Stimulated activated CD4-positive, alpha-beta T cell treated with anti-CD3 and anti-CD28 coated beads, Interleukin-2, amount 100 ng/mL, for 48 hours (primary cell): ENCODE data around the gene JPH2.
"Not testable (repeated sequence)": the region's sequence is repeated elsewhere in the genome, so short reads cannot be mapped to it uniquely, and the experiment has no call there.

ENCODE experiments used
- DNase-seq, 2 donors: peaks; one replicate each; pipeline ENCODE4 v3.0.0-alpha.2; 2020

JPH2 gene

GRCh38 chr20:44211177-44212039, 24.4 kb upstream of the JPH2 start:
- no peak for DNase-seq

GRCh38 chr20:44210406-44211176, 23.6 kb upstream of the JPH2 start, which contains the start of gene OSER1:
Gene OSER1, minus strand, starts transcription at chr20:44210771. Its CDS starts 3,814 bp downstream, at chr20:44206957.
- peak; percentile 97 for DNase-seq

GRCh38 chr20:44209686-44210405, 22.9 kb upstream of the JPH2 start:
- no peak for DNase-seq

- DNase-seq, result no peak
These were observed 21.8 kb upstream of the JPH2 start for GRCh38 chr20:44208770-44209169.

GRCh38 chr20:44208165-44208564, 21.2 kb upstream of the JPH2 start:
- no peak for DNase-seq

GRCh38 chr20:44207126-44207723, 20.2 kb upstream of the JPH2 start:
- DNase-seq, result no peak

GRCh38 chr20:44206132-44206531, 19.1 kb upstream of the JPH2 start:
- no peak for DNase-seq

GRCh38 chr20:44204832-44205215, 17.8 kb upstream of the JPH2 start:
- DNase-seq, result no peak

GRCh38 chr20:44204156-44204831, 17.3 kb upstream of the JPH2 start:
- DNase-seq, result no peak

- DNase-seq, result no peak
These were observed 16.2 kb upstream of the JPH2 start for GRCh38 chr20:44203161-44203560.

GRCh38 chr20:44200983-44201382, 14.0 kb upstream of the JPH2 start:
- no peak for DNase-seq

GRCh38 chr20:44200371-44200770, 13.4 kb upstream of the JPH2 start:
- no peak for DNase-seq

GRCh38 chr20:44199877-44200276, 12.9 kb upstream of the JPH2 start:
- DNase-seq, result no peak

GRCh38 chr20:44198872-44199271, 11.9 kb upstream of the JPH2 start:
- no peak for DNase-seq

- no peak for DNase-seq
These were observed 9.3 kb upstream of the JPH2 start for GRCh38 chr20:44196271-44196670.

- no peak for DNase-seq
These were observed 8.6 kb upstream of the JPH2 start for GRCh38 chr20:44195605-44196004.

GRCh38 chr20:44193801-44194200, 6.8 kb upstream of the JPH2 start:
- no peak for DNase-seq

GRCh38 chr20:44191640-44192039, 4.7 kb upstream of the JPH2 start:
- not testable (repeated sequence) for DNase-seq

- DNase-seq, result peak; percentile 48 to 63
These were observed 3.3 kb upstream of the JPH2 start for GRCh38 chr20:44190197-44190852.

GRCh38 chr20:44188752-44189151, 1.8 kb upstream of the JPH2 start:
- DNase-seq, result no peak

GRCh38 chr20:44187772-44188709, 1.1 kb upstream of the JPH2 start:
- no peak for DNase-seq
